Cardiac fibroblast (primary cell): ENCODE data around the gene PER1.

Experiments
- DNase-seq, 2 donors: peaks; one replicate each; pipeline versions ENCODE4 v3.0.0 to v3.0.0-alpha.2; 2010; ENCODE audit warnings: low read depth in 2 of 2
- H3K4me3 ChIP-seq, 2 donors: replicated peaks in 1 of 2; 1 replicate in 1 of 2; 2 replicates in 1 of 2; pipeline ENCODE4 v1.5.1; 2011; ENCODE audit warnings: low read depth in 2 of 2, low read length in 2 of 2, mild to moderate bottlenecking in 2 of 2, moderate library complexity in 1 of 2
- CTCF ChIP-seq: IDR thresholded peaks from one replicate; pipeline ENCODE4 v1.5.1; 2011; ENCODE audit warnings: low read depth, mild to moderate bottlenecking, low read length, inconsistent platforms

PER1 gene

GRCh38 chr17:8164815-8165131 lies 12.6 kb upstream of the PER1 start:
- no peak for DNase-seq
- TF ChIP-seq CTCF, result no peak
- no peak overlapping the region for H3K4me3 ChIP-seq

DNA sequence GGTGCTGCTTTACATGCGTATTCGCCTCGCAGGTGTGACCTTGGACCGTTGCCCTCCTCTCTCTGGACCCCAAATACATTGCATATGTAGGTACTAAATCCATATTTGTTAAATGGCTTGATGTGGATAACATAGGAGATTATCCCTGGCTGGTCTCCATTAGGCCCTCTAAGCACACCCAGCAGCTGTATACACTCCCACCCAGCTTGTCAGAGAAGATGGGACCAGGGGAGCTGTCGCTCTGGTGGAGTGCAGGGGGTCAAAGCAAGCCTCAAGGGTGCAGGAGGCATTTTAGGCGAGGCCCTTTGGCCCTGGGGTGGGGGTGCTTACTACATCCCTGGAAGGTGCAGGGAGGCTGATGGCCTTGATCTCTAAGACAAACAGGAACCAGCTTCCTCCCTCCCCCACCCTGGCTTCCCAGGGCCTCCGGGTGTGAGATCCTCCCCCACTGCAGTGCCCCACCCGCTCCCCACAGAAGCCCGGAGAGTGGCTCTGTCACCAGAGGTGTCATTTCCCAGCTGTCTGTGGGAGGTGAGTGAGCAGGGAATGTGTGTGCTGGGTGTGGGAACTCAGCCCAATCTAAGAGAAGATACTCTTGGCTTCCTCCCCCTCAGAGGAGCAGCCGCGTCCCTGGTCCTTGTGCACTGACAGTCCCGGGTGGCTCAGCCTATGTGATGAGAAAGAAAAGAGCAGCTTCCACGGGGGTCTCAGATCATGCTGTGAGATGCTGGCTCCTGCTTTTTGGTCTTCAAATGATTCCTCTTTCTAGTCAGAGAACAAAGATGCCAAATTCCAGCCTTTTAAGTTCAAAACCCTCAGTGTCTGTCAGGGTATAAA lies 12.0 kb upstream of the PER1 start:
- peak overlapping the region in 1 of 2 donors; percentile 4 for H3K4me3 ChIP-seq
- TF ChIP-seq CTCF, result no peak
- DNase-seq, result peak in 1 of 2 donors; percentile 61

DNA sequence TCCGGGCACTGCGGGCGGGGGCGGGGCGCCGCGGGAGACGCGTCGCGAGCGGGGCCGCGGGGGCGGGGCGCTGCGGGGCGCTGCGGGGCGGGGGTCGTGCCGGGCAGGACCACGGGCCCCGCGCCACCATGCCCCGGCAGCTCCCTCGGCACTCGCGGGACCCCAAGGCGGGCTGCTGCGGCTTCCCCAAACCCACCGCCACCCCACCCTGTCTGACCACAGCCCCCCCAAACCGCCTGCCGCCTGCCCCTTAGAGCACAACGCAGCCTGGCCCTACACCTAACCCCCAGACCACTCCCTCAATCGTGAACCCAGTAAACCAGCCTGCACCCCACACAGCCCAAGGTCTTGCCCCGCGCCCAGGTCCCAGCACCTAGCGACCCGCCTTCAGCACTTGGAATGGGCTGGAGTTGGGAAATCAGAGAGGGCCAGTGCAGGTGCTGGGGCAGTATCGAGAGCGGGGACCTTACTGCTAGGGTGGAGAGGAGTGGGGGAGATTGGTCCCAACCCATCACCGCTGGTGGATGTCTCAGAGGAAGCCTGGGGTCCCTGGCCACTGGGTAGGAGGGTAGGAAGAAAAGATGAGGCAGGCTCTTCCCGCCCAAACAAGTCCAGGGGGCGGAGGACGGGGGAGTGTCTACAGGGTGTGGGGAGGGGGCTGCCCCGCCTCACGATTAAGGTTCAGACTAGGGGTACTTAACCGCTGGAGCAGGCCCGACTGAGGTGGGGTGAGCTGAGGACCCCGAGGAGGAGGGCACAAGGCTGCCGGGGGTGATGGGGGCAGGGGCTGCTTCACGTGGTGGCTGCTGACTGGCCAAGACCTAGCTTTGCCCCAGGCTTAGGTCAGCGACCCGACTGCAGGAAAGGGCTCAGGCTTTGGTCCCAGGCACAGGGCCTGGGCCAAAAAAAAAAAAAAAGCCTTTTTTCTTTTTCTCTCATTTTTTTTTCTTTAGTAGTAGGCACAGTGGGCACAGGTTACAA lies 11.1 kb upstream of the PER1 start:
- no peak for TF ChIP-seq CTCF
- no peak for DNase-seq
- H3K4me3 ChIP-seq, result peak overlapping the region; percentile 56 to 90

GRCh38 chr17:8162233-8162996 lies 10.2 kb upstream of the PER1 start, which contains the start of gene VAMP2:
Gene VAMP2, minus strand, starts transcription at chr17:8162948. Its CDS starts 69 bp downstream, at chr17:8162879.
- TF ChIP-seq CTCF, result no peak
- peak within 1 kb of the TSS; percentile 90 to 94 for H3K4me3 ChIP-seq
- peak; percentile 64 to 79 for DNase-seq

GRCh38 chr17:8161289-8162232 lies 9.4 kb upstream of the PER1 start:
- TF ChIP-seq CTCF, result no peak
- DNase-seq, result no peak
- peak overlapping the region; percentile 90 to 94 for H3K4me3 ChIP-seq
